Measurements from ENCODE around the gene WDR6.
A peak's percentile ranks its signal among the peaks of the same experiment; 100 is the strongest.

The WDR6 gene

DNA sequence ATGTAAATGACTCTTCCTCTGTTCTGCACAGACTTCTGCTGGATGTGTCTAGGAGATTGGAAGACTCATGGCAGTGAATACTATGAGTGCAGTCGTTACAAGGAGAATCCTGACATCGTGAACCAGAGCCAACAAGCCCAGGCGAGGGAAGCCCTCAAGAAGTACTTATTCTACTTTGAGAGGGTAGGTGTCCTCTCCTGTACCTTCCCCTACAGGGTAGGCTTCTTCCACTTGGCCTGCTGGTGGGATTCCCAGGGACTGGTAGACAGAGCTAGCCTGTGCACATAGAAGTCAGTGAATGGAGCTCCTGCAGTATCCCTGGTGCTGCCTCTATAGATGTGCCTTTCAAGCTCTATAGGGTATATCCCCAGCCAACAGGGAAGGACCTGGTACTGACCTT lies 27.7 kb upstream of the WDR6 start:
- Histone ChIP-seq H3K4me1 (ENCODE audit: control insufficient read depth in 1 of 2, insufficient read depth in 2 of 2, low read length in 2 of 2) (no peaks in the 10 kb centered on the region), H3K27ac (ENCODE audit: low read depth, low read length) (no peak overlapping the region), H3K4me3 (ENCODE audit: low read depth in 1 of 2, low read length in 2 of 2) (no peak overlapping the region), H3K9me3 (ENCODE audit: control insufficient read depth in 1 of 2, low read length in 2 of 2) (no peaks in the 10 kb centered on the region), H3K36me3 (ENCODE audit: control insufficient read depth in 1 of 2, insufficient read depth in 2 of 2, low read length in 2 of 2) (peaks cover 48 to 87% of the 10 kb centered on the region in 2 donors), H3K27me3 (ENCODE audit: control insufficient read depth in 1 of 2, insufficient read depth in 2 of 2, low read length in 2 of 2) (no peaks in the 10 kb centered on the region), H3K9ac (ENCODE audit: low read depth in 1 of 2, low read length in 2 of 2) (no peak overlapping the region)

DNA sequence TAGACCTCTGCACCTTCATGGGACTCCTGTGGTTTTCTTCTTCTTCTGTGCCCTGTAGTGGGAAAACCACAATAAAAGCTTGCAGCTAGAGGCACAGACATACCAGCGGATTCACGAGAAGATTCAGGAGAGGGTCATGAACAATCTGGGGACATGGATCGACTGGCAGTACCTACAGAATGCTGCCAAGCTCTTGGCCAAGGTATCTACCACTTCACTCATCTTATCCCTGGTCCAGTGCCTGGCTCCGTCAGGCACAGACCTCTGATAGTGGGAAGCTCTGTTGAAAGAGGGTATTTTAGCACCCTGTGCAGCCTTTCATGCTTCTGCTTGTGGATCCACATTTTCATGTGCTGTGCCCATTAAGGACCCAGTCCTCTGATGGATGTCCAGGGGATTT lies 26.9 kb upstream of the WDR6 start:
- Histone ChIP-seq H3K4me3 (ENCODE audit: low read depth in 1 of 2, low read length in 2 of 2) (no peak overlapping the region), H3K9me3 (ENCODE audit: control insufficient read depth in 1 of 2, low read length in 2 of 2) (no peaks in the 10 kb centered on the region), H3K4me1 (ENCODE audit: control insufficient read depth in 1 of 2, insufficient read depth in 2 of 2, low read length in 2 of 2) (no peaks in the 10 kb centered on the region), H3K36me3 (ENCODE audit: control insufficient read depth in 1 of 2, insufficient read depth in 2 of 2, low read length in 2 of 2) (peaks cover 47 to 87% of the 10 kb centered on the region in 2 donors), H3K27ac (ENCODE audit: low read depth, low read length) (no peak overlapping the region), H3K27me3 (ENCODE audit: control insufficient read depth in 1 of 2, insufficient read depth in 2 of 2, low read length in 2 of 2) (no peaks in the 10 kb centered on the region), H3K9ac (ENCODE audit: low read depth in 1 of 2, low read length in 2 of 2) (no peak overlapping the region)

DNA sequence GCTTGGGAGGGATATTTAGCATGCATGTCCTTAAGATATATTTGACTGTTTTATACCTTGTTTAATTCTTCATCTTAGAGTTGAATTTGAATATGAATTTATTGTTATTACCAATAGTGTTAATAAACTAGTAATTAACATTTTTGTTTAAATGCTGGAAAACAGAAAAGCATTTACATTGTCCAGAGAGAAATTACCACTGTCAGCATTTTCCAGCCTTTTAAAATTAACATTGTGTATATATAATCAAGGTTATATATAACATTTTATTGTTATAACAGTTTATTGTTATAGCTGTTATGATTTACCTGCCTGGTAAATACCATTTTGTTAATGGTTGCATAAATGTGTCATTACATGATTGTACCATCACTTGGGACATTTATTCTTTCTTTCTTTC lies 25.2 kb upstream of the WDR6 start:
- Histone ChIP-seq H3K4me1 (ENCODE audit: control insufficient read depth in 1 of 2, insufficient read depth in 2 of 2, low read length in 2 of 2) (no peaks in the 10 kb centered on the region), H3K9me3 (ENCODE audit: control insufficient read depth in 1 of 2, low read length in 2 of 2) (no peaks in the 10 kb centered on the region), H3K9ac (ENCODE audit: low read depth in 1 of 2, low read length in 2 of 2) (no peak overlapping the region), H3K27ac (ENCODE audit: low read depth, low read length) (no peak overlapping the region), H3K27me3 (ENCODE audit: control insufficient read depth in 1 of 2, insufficient read depth in 2 of 2, low read length in 2 of 2) (no peaks in the 10 kb centered on the region), H3K36me3 (ENCODE audit: control insufficient read depth in 1 of 2, insufficient read depth in 2 of 2, low read length in 2 of 2) (peaks cover 46 to 82% of the 10 kb centered on the region in 2 donors), H3K4me3 (ENCODE audit: low read depth in 1 of 2, low read length in 2 of 2) (no peak overlapping the region)

DNA sequence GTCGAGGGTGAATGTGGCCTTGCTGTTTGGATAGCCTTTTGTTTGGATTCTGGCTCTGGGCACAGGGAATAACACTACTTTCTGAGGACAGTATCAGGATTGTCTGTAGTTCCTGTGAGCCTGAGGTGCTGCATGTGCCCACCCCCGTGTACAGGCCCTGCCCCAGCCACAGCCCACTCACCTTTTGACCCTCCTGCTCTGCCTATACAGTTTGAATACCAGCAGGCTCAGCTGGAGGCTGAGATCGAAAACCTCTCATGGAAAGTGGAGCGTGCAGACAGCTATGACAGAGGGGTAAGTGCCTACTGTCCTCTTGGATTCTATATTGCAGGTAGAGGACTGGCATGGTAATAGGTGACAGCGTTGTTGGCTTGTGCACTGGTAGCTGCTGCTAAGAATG lies 24.5 kb upstream of the WDR6 start:
- Histone ChIP-seq H3K9me3 (ENCODE audit: control insufficient read depth in 1 of 2, low read length in 2 of 2) (no peaks in the 10 kb centered on the region), H3K36me3 (ENCODE audit: control insufficient read depth in 1 of 2, insufficient read depth in 2 of 2, low read length in 2 of 2) (peaks cover 41 to 77% of the 10 kb centered on the region in 2 donors), H3K27me3 (ENCODE audit: control insufficient read depth in 1 of 2, insufficient read depth in 2 of 2, low read length in 2 of 2) (no peaks in the 10 kb centered on the region), H3K9ac (ENCODE audit: low read depth in 1 of 2, low read length in 2 of 2) (no peak overlapping the region), H3K4me3 (ENCODE audit: low read depth in 1 of 2, low read length in 2 of 2) (no peak overlapping the region), H3K27ac (ENCODE audit: low read depth, low read length) (no peak overlapping the region), H3K4me1 (ENCODE audit: control insufficient read depth in 1 of 2, insufficient read depth in 2 of 2, low read length in 2 of 2) (no peaks in the 10 kb centered on the region)

DNA sequence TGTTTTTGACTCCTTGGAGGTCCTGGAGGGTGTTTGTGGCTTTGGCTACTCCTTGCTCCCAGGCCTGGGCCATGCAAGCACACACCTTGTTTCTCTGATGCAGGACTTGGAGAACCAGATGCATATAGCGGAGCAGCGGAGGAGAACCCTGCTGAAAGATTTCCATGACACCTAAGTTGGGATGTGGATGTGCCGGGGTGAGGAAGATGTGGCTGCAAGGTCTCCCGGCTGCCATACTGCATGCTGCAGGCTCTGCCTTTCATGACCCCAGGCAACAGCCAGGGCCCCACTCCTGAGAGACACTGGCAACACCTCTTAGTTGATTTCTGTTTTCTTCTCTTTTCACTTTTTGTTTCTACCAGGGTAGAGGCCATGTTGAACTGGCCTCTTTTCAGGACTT lies 24.1 kb upstream of the WDR6 start:
- Histone ChIP-seq H3K9ac (ENCODE audit: low read depth in 1 of 2, low read length in 2 of 2) (no peak overlapping the region), H3K4me3 (ENCODE audit: low read depth in 1 of 2, low read length in 2 of 2) (no peak overlapping the region), H3K27ac (ENCODE audit: low read depth, low read length) (no peak overlapping the region), H3K4me1 (ENCODE audit: control insufficient read depth in 1 of 2, insufficient read depth in 2 of 2, low read length in 2 of 2) (no peaks in the 10 kb centered on the region), H3K36me3 (ENCODE audit: control insufficient read depth in 1 of 2, insufficient read depth in 2 of 2, low read length in 2 of 2) (peaks cover 40 to 73% of the 10 kb centered on the region in 2 donors), H3K9me3 (ENCODE audit: control insufficient read depth in 1 of 2, low read length in 2 of 2) (no peaks in the 10 kb centered on the region), H3K27me3 (ENCODE audit: control insufficient read depth in 1 of 2, insufficient read depth in 2 of 2, low read length in 2 of 2) (no peaks in the 10 kb centered on the region)

DNA sequence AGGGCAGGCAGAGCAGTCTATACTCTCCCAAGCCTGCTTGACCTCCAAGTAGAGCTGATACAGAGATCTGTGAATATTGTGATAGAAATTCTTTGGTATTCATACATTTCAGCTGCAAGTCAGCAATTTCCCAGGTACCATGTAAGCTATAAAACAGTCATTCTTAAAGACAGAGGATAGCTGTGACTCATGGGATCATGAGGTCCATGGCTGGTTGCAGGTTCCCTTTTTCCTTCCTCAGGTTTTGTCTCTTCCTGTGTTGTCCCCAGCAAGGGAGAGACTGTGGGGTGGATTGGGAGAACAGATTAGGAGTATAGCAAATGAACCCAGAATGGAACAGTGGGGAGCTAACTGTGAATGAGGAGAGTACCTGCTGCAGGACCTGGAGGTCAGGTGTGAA lies 22.5 kb upstream of the WDR6 start:
- Histone ChIP-seq H3K27ac (ENCODE audit: low read depth, low read length) (no peak overlapping the region), H3K27me3 (ENCODE audit: control insufficient read depth in 1 of 2, insufficient read depth in 2 of 2, low read length in 2 of 2) (no peaks in the 10 kb centered on the region), H3K9ac (ENCODE audit: low read depth in 1 of 2, low read length in 2 of 2) (no peak overlapping the region), H3K36me3 (ENCODE audit: control insufficient read depth in 1 of 2, insufficient read depth in 2 of 2, low read length in 2 of 2) (peaks cover 32 to 64% of the 10 kb centered on the region in 2 donors), H3K4me1 (ENCODE audit: control insufficient read depth in 1 of 2, insufficient read depth in 2 of 2, low read length in 2 of 2) (peaks cover 8% of the 10 kb centered on the region in 2 donors), H3K9me3 (ENCODE audit: control insufficient read depth in 1 of 2, low read length in 2 of 2) (no peaks in the 10 kb centered on the region), H3K4me3 (ENCODE audit: low read depth in 1 of 2, low read length in 2 of 2) (no peak overlapping the region)

DNA sequence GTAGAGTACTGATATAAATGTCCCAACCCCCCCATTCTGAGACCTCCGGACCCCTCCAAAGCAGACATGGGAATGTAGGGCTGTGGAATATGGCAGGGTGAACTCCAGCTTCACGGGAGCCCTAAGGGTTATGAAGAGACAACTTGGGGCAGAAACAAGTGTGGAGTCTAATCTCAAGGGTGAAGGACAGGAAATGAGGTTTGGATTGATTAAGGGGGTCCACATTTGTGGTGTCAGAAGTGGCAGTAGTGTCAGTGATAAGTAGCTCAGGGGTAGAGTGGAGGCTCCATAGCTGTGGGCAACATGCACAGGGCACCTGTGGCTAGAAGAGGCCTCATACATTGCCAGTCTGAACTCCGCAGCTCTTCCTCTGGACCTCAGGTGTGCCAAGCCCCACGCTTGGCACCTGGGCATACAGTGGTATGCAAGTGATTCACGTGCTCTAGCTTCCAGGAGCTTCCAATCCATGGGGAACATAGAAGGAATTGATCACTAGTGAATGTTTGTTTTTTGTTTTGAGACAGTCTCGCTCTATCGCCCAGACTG lies 21.3 kb upstream of the WDR6 start:
- peaks cover 24 to 52% of the 10 kb centered on the region in 2 donors for H3K36me3 ChIP-seq (ENCODE audit: control insufficient read depth in 1 of 2, insufficient read depth in 2 of 2, low read length in 2 of 2)
- H3K4me3 ChIP-seq (ENCODE audit: low read depth in 1 of 2, low read length in 2 of 2), result no peak overlapping the region
- no peak overlapping the region for H3K27ac ChIP-seq (ENCODE audit: low read depth, low read length)
- H3K9me3 ChIP-seq (ENCODE audit: control insufficient read depth in 1 of 2, low read length in 2 of 2), result no peaks in the 10 kb centered on the region
- H3K9ac ChIP-seq (ENCODE audit: low read depth in 1 of 2, low read length in 2 of 2), result no peak overlapping the region
- H3K4me1 ChIP-seq (ENCODE audit: control insufficient read depth in 1 of 2, insufficient read depth in 2 of 2, low read length in 2 of 2), result peaks cover 8 to 12% of the 10 kb centered on the region in 2 donors
- H3K27me3 ChIP-seq (ENCODE audit: control insufficient read depth in 1 of 2, insufficient read depth in 2 of 2, low read length in 2 of 2), result no peaks in the 10 kb centered on the region

DNA sequence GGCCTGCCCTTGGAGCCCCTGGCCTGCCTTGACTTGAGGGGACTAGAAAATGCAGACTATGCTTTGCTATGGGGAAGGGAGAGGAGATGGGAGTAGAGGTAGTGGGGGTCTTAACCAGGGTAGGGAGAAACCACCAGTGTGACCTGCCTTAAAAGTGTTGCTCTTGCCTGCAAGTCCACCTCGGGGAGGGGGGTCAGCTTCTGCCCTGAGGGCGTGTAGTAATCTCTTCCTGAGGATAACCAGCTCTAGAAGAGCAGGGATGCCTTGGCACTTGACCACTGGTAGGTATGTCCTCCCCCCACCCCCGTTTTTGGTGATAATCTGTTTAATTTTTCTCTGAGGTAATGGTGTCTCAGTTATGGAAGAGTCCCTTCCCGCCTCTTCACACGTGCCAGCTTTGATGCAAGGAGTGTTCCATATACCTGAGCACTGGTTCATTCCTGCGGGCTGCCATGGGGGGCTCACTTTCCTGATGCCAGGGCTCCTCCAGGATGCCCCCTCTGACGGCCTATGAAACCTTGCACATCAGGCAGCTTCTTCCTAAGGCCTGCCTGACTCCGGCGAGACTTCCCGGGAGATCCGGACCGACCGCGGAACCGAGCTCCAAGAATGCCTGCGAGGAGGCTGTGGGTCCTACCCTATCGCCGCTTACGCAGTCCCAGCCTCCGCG lies 17.9 kb upstream of the WDR6 start:
- peak overlapping the region; percentile 69 to 74 for H3K9ac ChIP-seq (ENCODE audit: low read depth in 1 of 2, low read length in 2 of 2)
- peaks cover 14 to 23% of the 10 kb centered on the region in 2 donors for H3K4me1 ChIP-seq (ENCODE audit: control insufficient read depth in 1 of 2, insufficient read depth in 2 of 2, low read length in 2 of 2)
- H3K9me3 ChIP-seq (ENCODE audit: control insufficient read depth in 1 of 2, low read length in 2 of 2), result no peaks in the 10 kb centered on the region
- no peaks in the 10 kb centered on the region for H3K27me3 ChIP-seq (ENCODE audit: control insufficient read depth in 1 of 2, insufficient read depth in 2 of 2, low read length in 2 of 2)
- peak overlapping the region; percentile 83 for H3K27ac ChIP-seq (ENCODE audit: low read depth, low read length)
- peaks cover 6 to 24% of the 10 kb centered on the region in 2 donors for H3K36me3 ChIP-seq (ENCODE audit: control insufficient read depth in 1 of 2, insufficient read depth in 2 of 2, low read length in 2 of 2)
- peak overlapping the region; percentile 90 to 91 for H3K4me3 ChIP-seq (ENCODE audit: low read depth in 1 of 2, low read length in 2 of 2)

DNA sequence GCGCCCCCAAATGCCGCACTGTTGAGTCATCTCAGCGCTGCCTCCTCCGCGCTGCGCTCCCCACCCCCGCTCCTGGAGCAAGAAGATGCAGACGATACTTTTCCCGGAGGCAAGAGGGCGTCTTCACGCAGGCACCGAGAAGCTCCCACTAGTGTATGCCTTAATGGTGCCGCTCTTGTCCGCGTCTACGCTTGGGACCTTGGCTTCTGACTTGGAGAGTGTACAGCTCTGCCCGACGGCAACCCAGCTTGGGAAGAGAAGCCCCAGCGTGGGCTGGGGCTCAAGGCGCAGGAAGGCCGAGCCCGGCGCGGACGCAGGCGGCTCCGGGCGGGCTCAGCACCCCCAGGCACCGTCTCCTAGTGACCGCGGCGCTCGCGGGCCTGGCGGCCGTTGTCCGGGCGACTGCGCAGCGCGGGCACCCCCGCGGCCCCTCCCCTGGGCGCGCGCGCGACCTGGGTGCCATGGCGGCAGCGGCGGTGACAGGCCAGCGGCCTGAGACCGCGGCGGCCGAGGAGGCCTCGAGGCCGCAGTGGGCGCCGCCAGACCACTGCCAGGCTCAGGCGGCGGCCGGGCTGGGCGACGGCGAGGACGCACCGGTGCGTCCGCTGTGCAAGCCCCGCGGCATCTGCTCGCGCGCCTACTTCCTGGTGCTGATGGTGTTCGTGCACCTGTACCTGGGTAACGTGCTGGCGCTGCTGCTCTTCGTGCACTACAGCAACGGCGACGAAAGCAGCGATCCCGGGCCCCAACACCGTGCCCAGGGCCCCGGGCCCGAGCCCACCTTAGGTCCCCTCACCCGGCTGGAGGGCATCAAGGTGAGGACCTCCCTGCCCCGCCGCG lies 17.2 kb upstream of the WDR6 start, which contains the start of gene P4HTM:
Gene P4HTM (plus strand): TSS at position 446 of the 840 bp plus-strand sequence. CDS start 16 bp downstream, at position 462.
- Histone ChIP-seq H3K27me3 (ENCODE audit: control insufficient read depth in 1 of 2, insufficient read depth in 2 of 2, low read length in 2 of 2) (no peaks in the 10 kb centered on the region), H3K36me3 (ENCODE audit: control insufficient read depth in 1 of 2, insufficient read depth in 2 of 2, low read length in 2 of 2) (peaks cover 0 to 18% of the 10 kb centered on the region in 2 donors), H3K9me3 (ENCODE audit: control insufficient read depth in 1 of 2, low read length in 2 of 2) (no peaks in the 10 kb centered on the region), H3K9ac (ENCODE audit: low read depth in 1 of 2, low read length in 2 of 2) (peak within 1 kb of the TSS; percentile 69 to 74), H3K27ac (ENCODE audit: low read depth, low read length) (peak within 1 kb of the TSS; percentile 83), H3K4me3 (ENCODE audit: low read depth in 1 of 2, low read length in 2 of 2) (peak within 1 kb of the TSS; percentile 90 to 91), H3K4me1 (ENCODE audit: control insufficient read depth in 1 of 2, insufficient read depth in 2 of 2, low read length in 2 of 2) (peaks cover 14 to 23% of the 10 kb centered on the region in 2 donors)
